Body of pancreas (tissue), 4 donors: ENCODE data around the gene USP32.

Experiments used
- POLR2A ChIP-seq, 3 donors: fragments of 450-650 bp; IDR thresholded peaks; one replicate each; pipeline ENCODE4 v1.6.1; 2016; ENCODE audit warnings: antibody characterized with exemption in 3 of 3, mild to moderate bottlenecking in 2 of 3
- TF ChIP-seq, protein P1 (sequence below), 7 experiments: fragments of 450-650 bp in 4 of 7; fragments of 200-600 bp in 3 of 7; sonication (generic) in 3 of 7; IDR thresholded peaks; one replicate each; pipeline ENCODE4 v1.5.1; 2016 to 2019; ENCODE audit warnings: antibody characterized with exemption in 7 of 7

DNA sequence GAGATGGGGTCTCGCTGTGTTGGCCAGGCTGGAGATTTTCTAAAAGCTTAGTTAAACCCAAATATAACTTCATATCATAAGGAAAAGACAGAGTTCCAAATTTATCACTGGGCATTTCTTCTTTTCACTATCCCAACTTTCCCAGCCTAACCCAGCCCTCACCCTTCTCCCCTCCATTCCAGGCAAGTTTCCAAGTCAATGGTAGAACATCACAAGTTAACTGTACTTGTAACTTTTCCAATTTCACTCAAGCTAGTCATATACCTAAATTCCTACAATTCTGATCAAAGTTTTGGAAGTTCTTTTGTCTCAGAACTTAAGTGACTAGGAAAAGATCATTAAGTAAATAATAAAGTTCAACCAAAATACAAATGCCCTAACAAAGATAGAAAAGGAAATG lies 61.2 kb downstream of the USP32 start:
- TF ChIP-seq, protein P1, sequence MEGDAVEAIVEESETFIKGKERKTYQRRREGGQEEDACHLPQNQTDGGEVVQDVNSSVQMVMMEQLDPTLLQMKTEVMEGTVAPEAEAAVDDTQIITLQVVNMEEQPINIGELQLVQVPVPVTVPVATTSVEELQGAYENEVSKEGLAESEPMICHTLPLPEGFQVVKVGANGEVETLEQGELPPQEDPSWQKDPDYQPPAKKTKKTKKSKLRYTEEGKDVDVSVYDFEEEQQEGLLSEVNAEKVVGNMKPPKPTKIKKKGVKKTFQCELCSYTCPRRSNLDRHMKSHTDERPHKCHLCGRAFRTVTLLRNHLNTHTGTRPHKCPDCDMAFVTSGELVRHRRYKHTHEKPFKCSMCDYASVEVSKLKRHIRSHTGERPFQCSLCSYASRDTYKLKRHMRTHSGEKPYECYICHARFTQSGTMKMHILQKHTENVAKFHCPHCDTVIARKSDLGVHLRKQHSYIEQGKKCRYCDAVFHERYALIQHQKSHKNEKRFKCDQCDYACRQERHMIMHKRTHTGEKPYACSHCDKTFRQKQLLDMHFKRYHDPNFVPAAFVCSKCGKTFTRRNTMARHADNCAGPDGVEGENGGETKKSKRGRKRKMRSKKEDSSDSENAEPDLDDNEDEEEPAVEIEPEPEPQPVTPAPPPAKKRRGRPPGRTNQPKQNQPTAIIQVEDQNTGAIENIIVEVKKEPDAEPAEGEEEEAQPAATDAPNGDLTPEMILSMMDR (IDR thresholded peaks at IDR 0.05) = no peak
- no peak for TF ChIP-seq POLR2A (IDR thresholded peaks at IDR 0.05)
